ENCODE measurements around the gene PRR22. TPM values are rescaled to one million over a fixed set of nuclear protein-coding genes. Genes with fewer than 3 reads are reported as not detected.

Gene PRR22
- total and polyA plus RNA-seq, 2 experiments from 2014 or later = 0.13 to 2.9 TPM

GRCh38 chr19:5831159-5831558 lies 46.6 kb upstream of the PRR22 start:
- Histone ChIP-seq H3K79me2 (no peaks in the 10 kb centered on the region), H3K27ac (no peak overlapping the region), H3K9me3 (ENCODE audit: low read depth) (no peaks in the 10 kb centered on the region), H3K36me3 (replicated peaks; ENCODE audit: insufficient read depth, low read depth) (no peaks in the 10 kb centered on the region), H2AFZ (no peak overlapping the region), H3K4me3 (no peak overlapping the region), H3K9me2 (replicated peaks; ENCODE audit: insufficient read depth) (no peaks in the 10 kb centered on the region), H4K20me1 (ENCODE audit: insufficient read depth, poor library complexity, severe bottlenecking) (no peaks in the 10 kb centered on the region), H3K4me1 (ENCODE audit: insufficient read depth) (peaks cover 18% of the 10 kb centered on the region), H3K27me3 (no peaks in the 10 kb centered on the region), H3K4me2 (no peak overlapping the region)
- WGBS (ENCODE audit: low lambda C conversion rate, missing lambda C conversion rate) = 87% methylated on average over 9 of the region's 9 CpGs
- DNase-seq (ENCODE audit: low spot score) = no peak
- TF ChIP-seq EZH2 (IDR thresholded peaks at IDR 0.05; ENCODE audit: borderline replicate concordance) = no peak
- no peak for TF ChIP-seq CTCF (IDR thresholded peaks at IDR 0.05; ENCODE audit: poor library complexity)
- no peak for TF ChIP-seq EZH2phosphoT487 (IDR thresholded peaks at IDR 0.05; ENCODE audit: low read depth, severe bottlenecking, unreplicated experiment)

GRCh38 chr19:5829567-5830310 lies 45.2 kb upstream of the PRR22 start:
- Histone ChIP-seq H3K4me2 (peak overlapping the region; percentile 96), H3K4me3 (no peak overlapping the region), H2AFZ (no peak overlapping the region), H3K79me2 (no peaks in the 10 kb centered on the region), H3K4me1 (ENCODE audit: insufficient read depth) (peaks cover 18% of the 10 kb centered on the region), H3K36me3 (replicated peaks; ENCODE audit: insufficient read depth, low read depth) (no peaks in the 10 kb centered on the region), H3K9me3 (ENCODE audit: low read depth) (no peaks in the 10 kb centered on the region), H3K27ac (peak overlapping the region; percentile 96), H4K20me1 (ENCODE audit: insufficient read depth, poor library complexity, severe bottlenecking) (no peaks in the 10 kb centered on the region), H3K9me2 (replicated peaks; ENCODE audit: insufficient read depth) (no peaks in the 10 kb centered on the region), H3K27me3 (no peaks in the 10 kb centered on the region)
- no peak for DNase-seq (ENCODE audit: low spot score)
- WGBS (ENCODE audit: low lambda C conversion rate, missing lambda C conversion rate) = 68% methylated on average over 31 of the region's 34 CpGs
- no peak for TF ChIP-seq EZH2phosphoT487 (IDR thresholded peaks at IDR 0.05; ENCODE audit: low read depth, severe bottlenecking, unreplicated experiment)
- TF ChIP-seq EZH2 (IDR thresholded peaks at IDR 0.05; ENCODE audit: borderline replicate concordance) = no peak

- H3K4me3 ChIP-seq = peak overlapping the region; percentile 52
- no peaks in the 10 kb centered on the region for H3K9me3 ChIP-seq (ENCODE audit: low read depth)
- no peaks in the 10 kb centered on the region for H3K79me2 ChIP-seq
- peak overlapping the region; percentile 96 for H3K4me2 ChIP-seq
- H3K36me3 ChIP-seq (replicated peaks; ENCODE audit: insufficient read depth, low read depth) = no peaks in the 10 kb centered on the region
- 10% methylated on average over 35 of the region's 47 CpGs for WGBS (ENCODE audit: low lambda C conversion rate, missing lambda C conversion rate)
- H3K4me1 ChIP-seq (ENCODE audit: insufficient read depth) = peaks cover 18% of the 10 kb centered on the region
- no peaks in the 10 kb centered on the region for H3K27me3 ChIP-seq
- no peaks in the 10 kb centered on the region for H3K9me2 ChIP-seq (replicated peaks; ENCODE audit: insufficient read depth)
- H4K20me1 ChIP-seq (ENCODE audit: insufficient read depth, poor library complexity, severe bottlenecking) = no peaks in the 10 kb centered on the region
- peak overlapping the region; percentile 96 for H3K27ac ChIP-seq
- H2AFZ ChIP-seq = peak overlapping the region; percentile 61
- DNase-seq (ENCODE audit: low spot score) = peak; percentile 89
- TF ChIP-seq EZH2 (IDR thresholded peaks at IDR 0.05; ENCODE audit: borderline replicate concordance) (no peak), EZH2phosphoT487 (IDR thresholded peaks at IDR 0.05; ENCODE audit: low read depth, severe bottlenecking, unreplicated experiment) (no peak), CTCF (IDR thresholded peaks at IDR 0.05; ENCODE audit: poor library complexity) (no peak)
These were observed 44.4 kb upstream of the PRR22 start for GRCh38 chr19:5828661-5829566.

All from hepatocyte (in vitro differentiated cells).